ENCODE data around the gene PRF1.

PRF1 gene

DNA sequence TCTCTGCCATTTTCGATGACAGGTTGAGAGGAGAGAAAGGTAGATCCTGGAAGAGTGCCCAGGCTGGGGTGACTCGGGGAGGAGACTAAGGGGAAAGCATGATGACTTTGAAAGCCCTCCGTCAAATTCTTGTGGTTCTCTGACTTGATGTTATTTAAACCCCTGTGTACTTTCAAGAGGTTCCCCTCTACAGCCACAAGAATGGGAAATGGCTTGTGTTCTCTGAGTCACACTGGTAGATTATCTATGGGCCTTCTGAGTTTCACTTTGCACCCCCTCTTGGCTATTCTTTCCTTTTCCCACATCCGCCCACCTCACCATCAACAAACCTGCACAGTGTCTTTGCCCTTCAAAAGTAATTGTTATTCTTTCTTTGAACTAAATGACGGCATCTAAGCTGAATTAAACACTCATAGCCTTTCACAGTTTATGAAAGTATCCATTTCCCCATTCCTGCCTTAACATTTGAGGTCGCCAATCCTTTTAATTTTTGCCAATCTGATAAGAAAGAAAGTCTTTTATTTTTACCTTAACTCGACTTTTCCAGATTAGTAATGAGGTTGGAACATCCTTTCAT lies 24.1 kb downstream of the PRF1 start:
- DNase-seq: no peak

DNA sequence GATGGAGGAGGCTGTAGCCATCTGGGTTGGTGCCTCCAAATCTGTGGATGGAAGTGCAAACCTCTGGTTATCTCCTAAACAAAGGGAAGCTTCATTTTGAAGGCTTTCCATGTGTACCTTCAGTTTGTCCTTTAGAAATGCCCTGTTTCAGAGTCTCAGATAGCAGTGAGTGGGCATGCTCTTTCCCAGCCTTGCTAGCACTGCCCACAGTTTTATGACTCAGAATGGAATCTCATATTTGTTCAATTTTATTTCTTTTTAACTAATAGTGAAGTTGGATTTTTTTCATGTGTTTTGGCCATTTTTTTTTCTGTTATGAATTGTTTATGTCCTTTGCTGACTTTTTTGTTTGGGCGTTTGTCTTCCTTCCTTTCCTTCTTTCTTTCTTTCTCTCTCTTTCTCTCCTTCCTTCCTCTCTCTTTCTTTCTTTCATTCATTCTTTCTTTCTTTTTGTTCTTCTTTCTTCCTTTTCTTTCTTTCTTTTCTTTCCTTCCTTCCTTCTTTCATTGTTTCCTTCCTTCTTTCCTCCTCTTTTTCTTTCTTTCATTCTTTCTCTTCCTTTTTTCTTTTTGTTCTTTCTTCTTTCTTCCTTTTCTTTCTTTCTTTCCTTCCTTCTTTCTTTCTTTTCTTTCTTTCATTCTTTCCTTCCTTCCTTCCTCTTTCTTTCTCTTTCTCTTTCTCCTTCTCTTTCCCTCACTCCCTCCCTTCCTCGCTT lies 25.6 kb downstream of the PRF1 start:
- no peak for DNase-seq

DNA sequence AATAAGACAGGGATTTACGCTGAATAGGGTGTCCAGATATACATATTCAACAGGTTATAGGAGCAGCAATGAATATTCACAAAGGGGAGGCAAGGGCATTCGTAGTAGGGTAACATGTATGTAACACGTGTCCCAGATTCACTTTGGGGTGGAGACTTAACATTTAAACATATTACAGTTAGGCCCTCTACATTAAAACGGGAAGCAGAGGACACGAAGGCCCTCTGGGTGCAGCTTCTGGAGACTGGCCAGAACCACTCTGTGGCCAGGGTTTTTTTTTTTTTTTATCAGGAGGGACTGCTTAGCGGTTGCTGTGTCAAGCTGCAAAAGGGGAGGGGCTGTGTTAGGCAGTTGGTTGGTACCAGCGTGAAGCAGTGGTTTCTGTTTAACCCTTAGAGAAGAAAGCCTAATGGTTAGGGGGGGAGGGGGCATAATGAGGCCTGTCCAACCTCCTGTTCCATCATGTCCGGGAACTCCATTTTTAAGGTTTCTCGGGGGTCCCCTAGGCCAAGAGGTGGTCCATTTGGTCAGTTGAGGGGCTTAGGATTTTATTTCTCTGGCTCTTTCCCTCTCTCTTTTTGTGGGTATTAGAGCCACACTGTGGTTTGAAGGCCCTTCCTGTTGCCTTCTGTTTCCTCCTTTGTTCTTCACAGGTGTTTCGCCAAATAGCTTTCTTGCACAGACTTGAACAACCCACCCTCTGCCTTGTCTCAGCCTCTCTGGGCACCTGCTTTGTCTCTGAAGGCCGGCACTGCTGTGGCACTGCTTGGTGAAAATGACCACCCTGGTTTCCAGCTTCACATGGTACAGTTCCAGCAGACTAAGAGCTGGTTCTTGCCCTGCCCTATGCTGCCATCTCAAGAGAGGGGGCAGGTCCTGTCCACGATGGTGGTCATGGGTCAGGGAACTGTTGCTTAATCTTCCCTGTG lies 26.4 kb downstream of the PRF1 start:
- DNase-seq: peak in 7 of 56 donors; percentile 4 to 21 (median 11)

DNA sequence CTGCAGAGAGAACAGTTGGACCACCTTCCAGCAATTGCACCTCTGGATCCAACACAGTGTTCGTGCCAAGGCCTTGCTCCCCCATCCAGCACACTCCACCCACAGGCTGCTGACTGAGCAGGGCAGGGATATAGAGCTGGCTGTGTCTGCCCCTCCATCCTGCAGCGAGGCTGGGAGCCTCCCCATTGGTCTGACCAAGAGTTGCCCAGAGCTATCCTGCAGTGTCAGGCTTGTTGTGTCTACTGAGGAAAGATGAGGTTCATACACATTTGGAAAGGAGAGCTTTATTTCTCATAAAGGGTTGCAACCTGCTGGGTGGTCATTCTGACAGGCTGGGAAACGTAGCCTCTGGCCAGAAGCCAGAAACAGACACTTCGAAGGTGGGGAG lies 27.1 kb downstream of the PRF1 start:
- no peak for DNase-seq

DNA sequence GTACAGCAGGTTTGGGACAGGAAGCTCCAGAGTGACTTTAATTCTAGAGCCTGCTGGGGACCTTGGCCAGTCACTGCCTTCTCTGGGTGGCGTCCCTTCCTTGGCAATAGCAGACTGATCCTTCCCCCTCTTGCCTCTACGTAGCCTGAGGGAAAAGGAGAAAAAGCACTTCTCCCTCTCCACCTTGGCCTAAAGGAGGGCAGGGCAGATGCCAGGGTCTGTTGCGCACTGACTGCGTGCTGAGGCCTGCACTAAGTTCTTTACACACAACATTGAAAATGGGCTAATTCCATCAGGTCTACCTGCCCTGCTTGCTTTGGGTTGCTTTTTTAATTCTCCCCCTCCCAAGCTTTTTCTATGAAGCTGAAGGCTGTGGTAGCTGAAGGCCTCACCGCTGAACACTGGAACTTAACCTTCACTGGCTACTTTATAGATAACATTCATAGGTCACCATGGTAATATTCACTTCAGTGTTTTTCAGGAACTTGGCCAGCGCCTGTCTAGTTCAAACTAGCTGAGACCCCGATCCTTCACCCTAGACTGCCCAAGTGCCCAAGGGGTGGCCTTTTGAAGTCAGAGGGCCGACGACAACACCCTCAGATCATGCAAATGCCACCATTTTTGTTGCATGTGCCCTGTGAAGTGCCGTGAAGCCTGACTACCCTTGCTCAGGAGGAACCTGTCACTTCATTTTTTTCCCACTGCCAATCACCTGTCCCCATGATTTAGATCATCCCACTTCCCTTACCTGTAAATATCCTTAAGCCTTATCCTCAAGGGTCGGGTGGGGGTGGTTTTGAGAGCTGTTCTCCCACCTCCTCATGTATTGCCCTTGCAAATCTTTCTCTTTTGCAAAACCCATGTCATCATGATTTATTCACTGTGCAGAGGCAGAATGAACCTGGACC lies 28.7 kb downstream of the PRF1 start:
- DNase-seq: no peak

DNA sequence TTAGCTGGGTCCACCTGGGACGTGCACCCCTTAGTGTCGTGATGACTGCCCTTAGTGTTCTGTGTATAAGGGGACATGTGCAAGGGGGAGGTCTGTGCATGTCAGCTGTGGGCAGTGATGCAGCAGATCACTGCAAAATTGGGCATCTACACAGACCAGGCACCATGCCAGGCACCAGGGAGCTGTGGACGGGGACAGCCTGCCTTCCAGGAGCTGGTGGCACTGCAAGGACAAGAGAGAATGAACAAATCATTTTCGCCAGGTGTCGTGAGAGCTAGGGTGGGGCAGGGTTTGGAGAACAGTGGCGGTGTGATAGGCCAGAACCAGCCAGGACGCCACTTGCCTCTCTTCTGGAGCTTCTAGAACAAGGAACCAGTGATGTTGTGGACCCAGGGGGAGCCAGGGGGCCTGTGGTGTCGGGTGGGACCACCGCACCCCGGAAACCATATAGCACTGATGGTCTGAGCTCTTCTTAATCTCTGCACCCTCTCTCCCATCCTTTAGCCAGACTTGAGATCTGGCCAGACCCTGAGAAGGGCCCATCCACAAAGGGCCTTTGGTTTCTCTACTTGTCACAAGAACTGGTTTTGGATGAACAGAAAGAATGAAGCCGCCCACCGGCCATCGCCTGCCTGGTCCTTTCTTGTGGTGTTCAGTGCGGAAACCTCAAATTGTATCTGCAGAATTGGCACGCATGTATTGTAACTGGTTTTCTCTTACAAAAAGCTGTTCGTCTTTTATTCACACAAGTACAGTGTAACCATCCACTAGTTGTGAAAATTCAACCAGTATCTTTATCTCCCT lies 30.7 kb downstream of the PRF1 start:
- DNase-seq: no peak

DNA sequence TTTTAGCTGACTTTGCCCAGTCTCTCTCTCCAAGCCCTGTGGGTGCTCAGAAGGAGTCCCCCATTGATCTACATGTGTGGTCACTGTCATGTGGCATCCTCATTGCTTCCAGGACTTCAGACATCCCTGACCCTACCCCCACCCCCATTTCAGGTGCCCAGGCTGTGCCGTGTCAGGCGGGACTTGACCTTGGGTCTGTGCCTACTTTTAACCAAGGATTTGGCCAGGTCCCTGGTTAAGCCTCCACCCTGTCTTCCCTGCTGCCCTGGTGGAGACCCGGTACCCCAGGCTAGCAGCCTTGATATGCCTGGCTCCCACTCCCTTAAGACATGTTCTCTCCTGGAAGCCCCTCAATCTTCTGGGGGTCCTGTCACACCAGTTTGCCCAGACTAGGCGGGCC lies 31.3 kb downstream of the PRF1 start:
- no peak for DNase-seq

- DNase-seq: no peak
Observed at GRCh38 chr10:70568781-70569495, 33.6 kb downstream of the PRF1 start.

GRCh38 chr10:70568113-70568512 lies 34.4 kb downstream of the PRF1 start:
- no peak for DNase-seq

GRCh38 chr10:70567603-70568002 lies 34.9 kb downstream of the PRF1 start:
- DNase-seq: no peak

- DNase-seq: no peak
Observed at GRCh38 chr10:70566515-70567290, 35.8 kb downstream of the PRF1 start.

GRCh38 chr10:70565556-70566514 lies 36.7 kb downstream of the PRF1 start:
- no peak for DNase-seq

- DNase-seq: no peak
Observed at GRCh38 chr10:70564901-70565351, 37.6 kb downstream of the PRF1 start.

- no peak for DNase-seq
Observed at GRCh38 chr10:70564113-70564725, 38.3 kb downstream of the PRF1 start.

GRCh38 chr10:70563230-70563629 lies 39.3 kb downstream of the PRF1 start:
- no peak for DNase-seq

DNA sequence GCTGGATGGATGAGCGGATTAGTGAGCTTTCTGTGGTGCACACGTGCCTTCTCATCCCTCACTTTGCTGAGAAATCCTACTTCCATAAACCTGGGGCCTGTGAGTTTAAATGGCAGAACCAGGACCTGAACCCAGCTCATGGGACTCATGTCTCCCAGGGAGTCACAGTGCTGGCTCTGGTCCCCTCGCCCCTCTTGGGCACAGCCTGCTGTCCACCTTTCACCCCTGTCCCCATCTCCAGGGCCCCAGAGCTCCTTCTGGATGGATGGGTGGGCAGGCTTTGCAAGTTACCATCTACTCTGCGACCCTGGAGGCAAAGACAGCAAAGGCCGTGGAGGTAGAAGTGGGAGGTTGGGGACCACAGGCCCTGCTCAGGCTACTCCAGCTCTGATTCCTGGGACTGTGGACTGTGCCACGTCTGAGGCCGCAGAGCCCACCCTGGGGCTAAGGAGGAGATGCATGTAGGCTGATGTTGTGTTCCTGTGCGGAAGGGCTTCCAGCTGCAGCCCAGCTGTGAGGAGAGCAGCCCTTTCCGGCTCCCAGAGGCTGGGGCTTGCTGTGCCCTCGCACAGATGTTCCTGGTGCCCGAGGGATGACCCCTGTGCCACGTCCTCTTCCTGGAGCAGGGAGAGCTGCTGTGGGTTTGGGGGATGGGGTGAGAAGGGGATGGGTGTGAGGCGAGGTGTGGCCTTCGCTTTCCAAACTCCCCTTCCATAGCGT lies 40.3 kb downstream of the PRF1 start:
- no peak for DNase-seq
